OCI-LY7 (cell line): ENCODE results near the gene VAMP4. TPM values are rescaled to one million over a fixed set of nuclear protein-coding genes. Genes with fewer than 3 reads are reported as not detected.

Experiments used
- BruUV-seq: library from RNA; stranded (reverse); fragments of 400-500 nt; replicated peaks from 2 replicates; lab custom pipeline; 2021; lab: Mats Ljungman, UMichigan
- CTCF ChIA-PET: fragments of 300-600 bp; sonication (Branson Sonifier 250); formaldehyde crosslinking; loops from one replicate; lab custom pipeline; 2022; ENCODE audit warnings: antibody characterized with exemption; ENCODE audit not compliant: unreplicated experiment; lab: Charles Lee
- POLR2A ChIA-PET: fragments of 300-600 bp; sonication (Branson Sonifier 250); formaldehyde crosslinking; loops from one replicate; lab custom pipeline; 2022; ENCODE audit warnings: antibody characterized with exemption; lab: Charles Lee
- DNase-seq: peaks from one replicate; pipeline ENCODE4 v3.0.0-alpha.2; 2015; ENCODE audit warnings: low spot score
- H2AFZ ChIP-seq: fragments of 200-600 bp; sonication (generic), shearing (Covaris generic); 2 replicates; pipeline ENCODE4 v1.6.1; 2014; ENCODE audit warnings: mild to moderate bottlenecking, antibody characterized with exemption, low read length, moderate library complexity
- H3K27ac ChIP-seq: fragments of 200-600 bp; sonication (generic); 2 replicates; pipeline ENCODE4 v1.5.1; 2014; ENCODE audit warnings: mixed run types, low read depth, mild to moderate bottlenecking, moderate library complexity, low read length, inconsistent platforms; ENCODE audit not compliant: poor library complexity, severe bottlenecking
- H3K36me3 ChIP-seq: fragments of 200-600 bp; sonication (generic); 2 replicates; pipeline ENCODE4 v1.6.1; 2014; ENCODE audit warnings: mild to moderate bottlenecking, antibody characterized with exemption, low read length, moderate library complexity, mixed read lengths; ENCODE audit not compliant: insufficient read depth
- H3K4me1 ChIP-seq: fragments of 200-600 bp; sonication (generic); 2 replicates; pipeline ENCODE4 v1.5.1; 2014; ENCODE audit warnings: mild to moderate bottlenecking, low read length; ENCODE audit not compliant: insufficient read depth, poor library complexity, severe bottlenecking
- H3K4me2 ChIP-seq: fragments of 200-600 bp; sonication (generic); 2 replicates; pipeline ENCODE4 v1.6.1; 2014; ENCODE audit warnings: mild to moderate bottlenecking, low read length
- H3K4me3 ChIP-seq: fragments of 200-600 bp; sonication (generic); 2 replicates; pipeline ENCODE4 v1.5.1; 2014; ENCODE audit warnings: mild to moderate bottlenecking, low read depth, low read length; ENCODE audit not compliant: poor library complexity, severe bottlenecking
- H3K79me2 ChIP-seq: fragments of 200-600 bp; sonication (generic); 2 replicates; pipeline ENCODE4 v1.6.1; 2016; ENCODE audit warnings: low read depth, mild to moderate bottlenecking, low read length, moderate library complexity, mixed read lengths; ENCODE audit not compliant: insufficient read depth
- H3K9me2 ChIP-seq: fragments of 200-600 bp; sonication (generic); 2 replicates; pipeline ENCODE4 v1.6.1; 2016; ENCODE audit warnings: mild to moderate bottlenecking, low read length, mixed read lengths; ENCODE audit not compliant: insufficient read depth
- H3K9me3 ChIP-seq: fragments of 200-600 bp; sonication (generic); 2 replicates; pipeline ENCODE4 v1.6.1; 2014; ENCODE audit warnings: mild to moderate bottlenecking, mixed run types, low read length, mixed read lengths
- H4K20me1 ChIP-seq: fragments of 200-600 bp; sonication (generic); 2 replicates; pipeline ENCODE4 v1.6.1; 2014; ENCODE audit warnings: mild to moderate bottlenecking, antibody characterized with exemption, low read length, moderate library complexity, mixed read lengths; ENCODE audit not compliant: insufficient read depth
- EZH2phosphoT487 ChIP-seq: fragments of 200-600 bp; sonication (generic); IDR thresholded peaks from 2 replicates; pipeline ENCODE4 v1.6.1; 2018; ENCODE audit warnings: low read depth, borderline replicate concordance, mild to moderate bottlenecking, mixed run types, antibody characterized with exemption, low read length, moderate library complexity, mixed read lengths
- intact Hi-C: fragments of 100-400 bp; cut with micrococcal nuclease; formaldehyde crosslinking; loops from one replicate; pipeline ENCODE4 v1.10.0; 2022; ENCODE audit not compliant: unreplicated experiment
- total RNA-seq, 2 experiments: library from RNA; depleted of rRNA in 1 of 2; stranded (reverse); fragments of >200 nt in 1 of 2; shearing (Covaris generic) in 1 of 2; gene quantifications; 2 replicates each; pipeline ENCODE4 v1.2.3, GENCODE V29; 2014 to 2022
- TF ChIP-seq, protein P1 (sequence below): fragments of 200-600 bp; sonication (generic); conservative IDR thresholded peaks from 2 replicates; pipeline ENCODE4 v1.5.1; 2014; ENCODE audit warnings: mild to moderate bottlenecking, antibody characterized with exemption, low read length, moderate library complexity, mixed read lengths

VAMP4 gene
- total RNA-seq, 2 experiments from 2014 or later, result 3.4 to 7.7 TPM

GRCh38 chr1:171743081-171743870, 1.4 kb upstream of the VAMP4 start:
- Histone ChIP-seq H3K9me2 (no peaks in the 10 kb centered on the region), H3K27ac (no peak overlapping the region), H3K4me1 (peaks cover 30% of the 10 kb centered on the region), H3K9me3 (no peaks in the 10 kb centered on the region), H3K36me3 (no peaks in the 10 kb centered on the region), H2AFZ (peak overlapping the region; percentile 84), H3K4me2 (peak overlapping the region; percentile 79), H3K79me2 (peaks cover 12% of the 10 kb centered on the region; the same call in 1 of the 2 replicates), H3K4me3 (peak overlapping the region; percentile 85), H4K20me1 (no peaks in the 10 kb centered on the region)
- TF ChIP-seq, protein P1, sequence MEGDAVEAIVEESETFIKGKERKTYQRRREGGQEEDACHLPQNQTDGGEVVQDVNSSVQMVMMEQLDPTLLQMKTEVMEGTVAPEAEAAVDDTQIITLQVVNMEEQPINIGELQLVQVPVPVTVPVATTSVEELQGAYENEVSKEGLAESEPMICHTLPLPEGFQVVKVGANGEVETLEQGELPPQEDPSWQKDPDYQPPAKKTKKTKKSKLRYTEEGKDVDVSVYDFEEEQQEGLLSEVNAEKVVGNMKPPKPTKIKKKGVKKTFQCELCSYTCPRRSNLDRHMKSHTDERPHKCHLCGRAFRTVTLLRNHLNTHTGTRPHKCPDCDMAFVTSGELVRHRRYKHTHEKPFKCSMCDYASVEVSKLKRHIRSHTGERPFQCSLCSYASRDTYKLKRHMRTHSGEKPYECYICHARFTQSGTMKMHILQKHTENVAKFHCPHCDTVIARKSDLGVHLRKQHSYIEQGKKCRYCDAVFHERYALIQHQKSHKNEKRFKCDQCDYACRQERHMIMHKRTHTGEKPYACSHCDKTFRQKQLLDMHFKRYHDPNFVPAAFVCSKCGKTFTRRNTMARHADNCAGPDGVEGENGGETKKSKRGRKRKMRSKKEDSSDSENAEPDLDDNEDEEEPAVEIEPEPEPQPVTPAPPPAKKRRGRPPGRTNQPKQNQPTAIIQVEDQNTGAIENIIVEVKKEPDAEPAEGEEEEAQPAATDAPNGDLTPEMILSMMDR, result no peak
- no peak for TF ChIP-seq EZH2phosphoT487
- BruUV-seq, result no TSS peak
- intact Hi-C loops, result loop anchor here (2.0 to 5.0 kb wide), 3 partner anchors 258 to 789 kb away; partner anchors contain the start of genes PRRC2C and SUCO
- ChIA-PET CTCF (interaction anchor here (0.6 kb wide), 1 partner anchor 42 kb away, joined by 3 read pairs; no protein-coding TSS in a partner anchor), POLR2A (interaction anchor here (0.6 to 4.4 kb wide), 18 partner anchors 18 to 1726 kb away, joined by 3 to 53 read pairs (median 3); partner anchors contain the start of genes METTL13 and PRRC2C)
- DNase-seq, result no peak

DNA sequence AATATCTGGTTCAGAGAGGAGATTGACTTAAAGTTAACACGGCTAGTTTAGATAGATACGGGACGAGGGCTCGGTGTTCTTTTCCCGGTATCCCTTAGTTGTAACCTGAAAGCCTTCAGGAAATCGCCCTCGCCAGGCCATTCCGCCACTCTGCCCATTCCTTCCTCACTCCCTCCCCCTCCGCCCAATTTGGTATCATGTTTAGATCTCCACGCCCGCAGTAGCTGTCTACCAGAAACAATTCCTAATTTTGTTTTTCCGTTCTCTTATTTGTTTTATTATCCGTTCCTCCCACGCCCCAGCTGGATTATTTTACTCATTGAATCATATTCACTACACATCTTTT, 685 bp upstream of the VAMP4 start:
- Histone ChIP-seq H3K4me3 (peak overlapping the region; percentile 85), H3K27ac (peak overlapping the region; percentile 66), H3K36me3 (no peaks in the 10 kb centered on the region), H3K9me2 (no peaks in the 10 kb centered on the region), H2AFZ (peak overlapping the region; percentile 84), H3K79me2 (peaks cover 12% of the 10 kb centered on the region; the same call in 1 of the 2 replicates), H3K4me2 (peak overlapping the region; percentile 79), H3K4me1 (peaks cover 30% of the 10 kb centered on the region), H4K20me1 (no peaks in the 10 kb centered on the region), H3K9me3 (no peaks in the 10 kb centered on the region)
- ChIA-PET POLR2A (interaction anchor here (0.6 to 4.4 kb wide), 11 partner anchors 18 to 1727 kb away, joined by 3 to 53 read pairs (median 3); partner anchors contain the start of gene METTL13), CTCF (interaction anchor here (0.6 kb wide), 1 partner anchor 42 kb away, joined by 3 read pairs; no protein-coding TSS in a partner anchor)
- TF ChIP-seq EZH2phosphoT487, result no peak
- TF ChIP-seq, protein P1, result no peak
- TSS peak; percentile 89 for BruUV-seq
- DNase-seq, result no peak
- intact Hi-C loops, result loop anchor here (2.0 to 5.0 kb wide), 3 partner anchors 258 to 790 kb away; partner anchors contain the start of genes PRRC2C and SUCO
